GM15510 (cell line): ENCODE data around the gene HK2.

Experiments used
- POLR2A ChIP-seq: IDR thresholded peaks from 3 replicates; pipeline ENCODE4 v1.6.1; 2011; ENCODE audit warnings: borderline replicate concordance; ENCODE audit not compliant: insufficient read length; ENCODE audit errors: extremely low read depth

The HK2 gene

GRCh38 chr2:74877781-74878433 is 44.0 kb downstream of the HK2 start:
- TF ChIP-seq POLR2A = no peak

GRCh38 chr2:74878551-74878950 is 44.6 kb downstream of the HK2 start:
- no peak for TF ChIP-seq POLR2A

GRCh38 chr2:74880054-74880728 is 46.3 kb downstream of the HK2 start:
- no peak for TF ChIP-seq POLR2A

GRCh38 chr2:74881176-74881575 is 47.2 kb downstream of the HK2 start:
- TF ChIP-seq POLR2A = no peak

GRCh38 chr2:74881626-74882298 is 47.8 kb downstream of the HK2 start:
- TF ChIP-seq POLR2A = no peak

- no peak for TF ChIP-seq POLR2A
Measured at GRCh38 chr2:74882299-74882687, 48.4 kb downstream of the HK2 start.

GRCh38 chr2:74883011-74883410 is 49.1 kb downstream of the HK2 start:
- TF ChIP-seq POLR2A = no peak

- TF ChIP-seq POLR2A = no peak
Measured at GRCh38 chr2:74884118-74884762, 50.3 kb downstream of the HK2 start.

- TF ChIP-seq POLR2A = no peak
Measured at GRCh38 chr2:74884866-74885265, 50.9 kb downstream of the HK2 start.

- no peak for TF ChIP-seq POLR2A
Measured at GRCh38 chr2:74886251-74886650, 52.3 kb downstream of the HK2 start.

GRCh38 chr2:74886811-74887210 is 52.9 kb downstream of the HK2 start:
- TF ChIP-seq POLR2A = no peak

- no peak for TF ChIP-seq POLR2A
Measured at GRCh38 chr2:74887445-74887951, 53.6 kb downstream of the HK2 start.

GRCh38 chr2:74887960-74888700 is 54.2 kb downstream of the HK2 start:
- TF ChIP-seq POLR2A = no peak

- TF ChIP-seq POLR2A = no peak
Measured at GRCh38 chr2:74889159-74889558, 55.2 kb downstream of the HK2 start.
